GM12878 (cell line): ENCODE results near the gene CLK2. TPM values are rescaled to one million over a fixed set of nuclear protein-coding genes. Genes with fewer than 3 reads are reported as not detected.

Experiments used
- CEBPZ ChIP-seq: fragments of 150-350 bp; IDR thresholded peaks from 2 replicates; pipeline ENCODE4 v1.6.1; 2016; ENCODE audit warnings: low read depth, low read length
- KAT2A ChIP-seq: conservative IDR thresholded peaks from 2 replicates; pipeline ENCODE4 v1.6.1; 2011; ENCODE audit warnings: low read depth, low read length; ENCODE audit not compliant: control insufficient read depth
- KDM1A ChIP-seq: fragments of 200-600 bp; sonication (generic); IDR thresholded peaks from 2 replicates; pipeline ENCODE4 v1.6.1; 2016; ENCODE audit warnings: borderline replicate concordance
- MEF2A ChIP-seq: IDR thresholded peaks from 2 replicates; pipeline ENCODE4 v1.6.1; 2011; ENCODE audit warnings: low read depth, mild to moderate bottlenecking, low read length, moderate library complexity; ENCODE audit not compliant: insufficient read depth
- MTA2 ChIP-seq: fragments of 450-650 bp; IDR thresholded peaks from 2 replicates; pipeline ENCODE4 v1.6.1; 2016; ENCODE audit warnings: low read depth, mild to moderate bottlenecking, moderate library complexity
- NFYB ChIP-seq: IDR thresholded peaks from 2 replicates; pipeline ENCODE4 v1.6.1; 2011; ENCODE audit warnings: low read depth, mild to moderate bottlenecking, low read length, improper control_type of control experiment, moderate library complexity; ENCODE audit not compliant: insufficient read depth
- PRDM15 ChIP-seq: fragments of 450-650 bp; formaldehyde crosslinking; IDR thresholded peaks from 2 replicates; pipeline ENCODE4 v1.4.0; 2020; ENCODE audit warnings: mild to moderate bottlenecking, moderate library complexity
- RUNX3 ChIP-seq: IDR thresholded peaks from 2 replicates; pipeline ENCODE4 v1.6.1; 2012; ENCODE audit warnings: low read length, inconsistent platforms
- ZNF207 ChIP-seq: fragments of 450-650 bp; IDR thresholded peaks from 2 replicates; pipeline ENCODE4 v1.6.1; 2014; ENCODE audit warnings: antibody characterized with exemption, mild to moderate bottlenecking, borderline replicate concordance
- polyA plus RNA-seq, 11 experiments: library from polyadenylated mRNA; depleted of rRNA in 4 of 11; unstranded in 6 of 11; stranded (reverse) in 5 of 11; fragments of >200 nt; fragmentation: Nextera tagmentation in 4 of 11; fragmentation: Illumina TruSeq in 1 of 11; extraction: Ambion mirVana in 4 of 11; extraction: Trizol in 1 of 11; gene quantifications; 1 replicate in 1 of 11; 2 replicates in 10 of 11; pipeline versions ENCODE4 v1.2.1 to v1.2.3, GENCODE V29; 2011 to 2016; ENCODE audit warnings: inconsistent platforms in 2 of 11, missing spikeins in 2 of 11, low read depth in 1 of 11
- total RNA-seq, 4 experiments: library from RNA; depleted of rRNA in 3 of 4; stranded (reverse); fragments of >200 nt in 3 of 4; fragmentation: Illumina TruSeq in 1 of 4; extraction: Trizol in 1 of 4; gene quantifications; 2 replicates each; pipeline versions ENCODE4 v1.2.1 to v1.2.3, GENCODE V29; 2013 to 2021

The CLK2 gene
- total and polyA plus RNA-seq, 10 of the 15 experiments (the other 5 are each of a cell fraction or from before 2014, with no cell fraction given), result 11.1 to 83.7 (median 36.7) TPM

GRCh38 chr1:155296661-155297060, 23.4 kb upstream of the CLK2 start (continued):
- TF ChIP-seq PRDM15 (CRISPR knock-in tag) (no peak), CEBPZ (no peak), KDM1A (no peak), NFYB (no peak), ZNF207 (no peak), MTA2 (no peak), MEF2A (no peak), KAT2A (no peak), RUNX3 (no peak)
